ENCODE measurements around the gene SPPL2A. TPM values are rescaled to one million over a fixed set of nuclear protein-coding genes. Genes with fewer than 3 reads are reported as not detected.

SPPL2A gene
- total and polyA plus RNA-seq, 9 of the 15 experiments (the other 6 are each of a cell fraction or from before 2014, with no cell fraction given) = 9.8 to 66.1 (median 38.0) TPM

DNA sequence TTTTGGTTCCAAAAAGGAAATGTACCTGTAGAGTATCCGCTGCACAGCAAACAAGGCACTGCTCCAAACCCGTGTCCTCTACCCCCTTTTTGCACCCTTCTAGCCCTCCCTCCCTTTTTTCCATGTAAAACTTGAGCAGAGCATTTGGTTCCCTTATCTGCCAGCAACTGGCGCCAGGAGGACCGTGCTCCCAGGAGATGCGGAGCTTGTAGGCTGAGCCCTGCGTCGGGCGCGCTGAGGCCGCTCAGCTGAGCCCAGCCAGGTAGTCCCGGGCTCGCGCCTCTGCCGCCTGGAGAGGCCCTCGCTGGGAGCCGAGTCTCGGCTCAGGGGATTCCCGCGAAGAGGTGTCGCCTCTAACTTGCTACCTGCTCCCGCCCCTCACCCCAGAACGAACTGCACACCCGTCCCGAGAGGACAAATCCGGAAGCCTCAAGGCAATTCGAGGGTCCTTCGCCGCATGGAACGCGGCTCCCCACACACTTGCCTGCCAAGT, 79.5 kb downstream of the SPPL2A start (continued):
- TF ChIP-seq, protein P1, sequence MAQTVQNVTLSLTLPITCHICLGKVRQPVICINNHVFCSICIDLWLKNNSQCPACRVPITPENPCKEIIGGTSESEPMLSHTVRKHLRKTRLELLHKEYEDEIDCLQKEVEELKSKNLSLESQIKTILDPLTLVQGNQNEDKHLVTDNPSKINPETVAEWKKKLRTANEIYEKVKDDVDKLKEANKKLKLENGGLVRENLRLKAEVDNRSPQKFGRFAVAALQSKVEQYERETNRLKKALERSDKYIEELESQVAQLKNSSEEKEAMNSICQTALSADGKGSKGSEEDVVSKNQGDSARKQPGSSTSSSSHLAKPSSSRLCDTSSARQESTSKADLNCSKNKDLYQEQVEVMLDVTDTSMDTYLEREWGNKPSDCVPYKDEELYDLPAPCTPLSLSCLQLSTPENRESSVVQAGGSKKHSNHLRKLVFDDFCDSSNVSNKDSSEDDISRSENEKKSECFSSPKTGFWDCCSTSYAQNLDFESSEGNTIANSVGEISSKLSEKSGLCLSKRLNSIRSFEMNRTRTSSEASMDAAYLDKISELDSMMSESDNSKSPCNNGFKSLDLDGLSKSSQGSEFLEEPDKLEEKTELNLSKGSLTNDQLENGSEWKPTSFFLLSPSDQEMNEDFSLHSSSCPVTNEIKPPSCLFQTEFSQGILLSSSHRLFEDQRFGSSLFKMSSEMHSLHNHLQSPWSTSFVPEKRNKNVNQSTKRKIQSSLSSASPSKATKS (CRISPR knock-in tag; IDR thresholded peaks at IDR 0.05) = no peak
- no peak for TF ChIP-seq TBL1XR1 (IDR thresholded peaks at IDR 0.05; ENCODE audit: low read length in 2 of 2)
- TF ChIP-seq MTA3 (IDR thresholded peaks at IDR 0.05; ENCODE audit: borderline replicate concordance) = no peak
- TF ChIP-seq YBX1 (IDR thresholded peaks at IDR 0.05) = no peak
- TF ChIP-seq, protein P2, sequence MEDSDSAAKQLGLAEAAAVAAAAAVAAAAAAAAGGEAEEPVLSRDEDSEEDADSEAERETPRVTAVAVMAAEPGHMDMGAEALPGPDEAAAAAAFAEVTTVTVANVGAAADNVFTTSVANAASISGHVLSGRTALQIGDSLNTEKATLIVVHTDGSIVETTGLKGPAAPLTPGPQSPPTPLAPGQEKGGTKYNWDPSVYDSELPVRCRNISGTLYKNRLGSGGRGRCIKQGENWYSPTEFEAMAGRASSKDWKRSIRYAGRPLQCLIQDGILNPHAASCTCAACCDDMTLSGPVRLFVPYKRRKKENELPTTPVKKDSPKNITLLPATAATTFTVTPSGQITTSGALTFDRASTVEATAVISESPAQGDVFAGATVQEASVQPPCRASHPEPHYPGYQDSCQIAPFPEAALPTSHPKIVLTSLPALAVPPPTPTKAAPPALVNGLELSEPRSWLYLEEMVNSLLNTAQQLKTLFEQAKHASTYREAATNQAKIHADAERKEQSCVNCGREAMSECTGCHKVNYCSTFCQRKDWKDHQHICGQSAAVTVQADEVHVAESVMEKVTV (CRISPR knock-in tag; IDR thresholded peaks at IDR 0.05) = no peak
- TF ChIP-seq DIDO1 (tag; IDR thresholded peaks at IDR 0.05; ENCODE audit: low read depth) = no peak
- TF ChIP-seq, protein P3, sequence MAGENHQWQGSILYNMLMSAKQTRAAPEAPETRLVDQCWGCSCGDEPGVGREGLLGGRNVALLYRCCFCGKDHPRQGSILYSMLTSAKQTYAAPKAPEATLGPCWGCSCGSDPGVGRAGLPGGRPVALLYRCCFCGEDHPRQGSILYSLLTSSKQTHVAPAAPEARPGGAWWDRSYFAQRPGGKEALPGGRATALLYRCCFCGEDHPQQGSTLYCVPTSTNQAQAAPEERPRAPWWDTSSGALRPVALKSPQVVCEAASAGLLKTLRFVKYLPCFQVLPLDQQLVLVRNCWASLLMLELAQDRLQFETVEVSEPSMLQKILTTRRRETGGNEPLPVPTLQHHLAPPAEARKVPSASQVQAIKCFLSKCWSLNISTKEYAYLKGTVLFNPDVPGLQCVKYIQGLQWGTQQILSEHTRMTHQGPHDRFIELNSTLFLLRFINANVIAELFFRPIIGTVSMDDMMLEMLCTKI (IDR thresholded peaks at IDR 0.05; ENCODE audit: partially characterized antibody) = no peak
- TF ChIP-seq PRMT5 (CRISPR knock-in tag; IDR thresholded peaks at IDR 0.05) = no peak
- TF ChIP-seq ZNF212 (CRISPR knock-in tag; IDR thresholded peaks at IDR 0.05) = no peak
- no peak for TF ChIP-seq ETV6 (IDR thresholded peaks at IDR 0.05; ENCODE audit: borderline replicate concordance in 1 of 2, low read depth in 2 of 2, low read length in 1 of 2)
- no peak for TF ChIP-seq ETV6 (CRISPR knock-in tag; IDR thresholded peaks at IDR 0.05; ENCODE audit: borderline replicate concordance)
- TF ChIP-seq ZNF197 (CRISPR knock-in tag; IDR thresholded peaks at IDR 0.05; ENCODE audit: low read depth) = no peak
- TF ChIP-seq MCM5 (IDR thresholded peaks at IDR 0.05; ENCODE audit: low read depth) = no peak
- TF ChIP-seq NCOA4 (IDR thresholded peaks at IDR 0.05; ENCODE audit: partially characterized antibody) = no peak
- no peak for TF ChIP-seq ZFP30 (CRISPR knock-in tag; IDR thresholded peaks at IDR 0.05; ENCODE audit: borderline replicate concordance)
- no peak for TF ChIP-seq SAP30 (IDR thresholded peaks at IDR 0.05; ENCODE audit: borderline replicate concordance, insufficient read depth, low read depth, low read length, poor library complexity, severe bottlenecking)
- TF ChIP-seq NCOA1 (IDR thresholded peaks at IDR 0.05; ENCODE audit: low read depth) = no peak
- TF ChIP-seq SAFB2 (IDR thresholded peaks at IDR 0.05; ENCODE audit: borderline replicate concordance, low read depth, low read length, severe bottlenecking) = no peak
- TF ChIP-seq, protein P4, sequence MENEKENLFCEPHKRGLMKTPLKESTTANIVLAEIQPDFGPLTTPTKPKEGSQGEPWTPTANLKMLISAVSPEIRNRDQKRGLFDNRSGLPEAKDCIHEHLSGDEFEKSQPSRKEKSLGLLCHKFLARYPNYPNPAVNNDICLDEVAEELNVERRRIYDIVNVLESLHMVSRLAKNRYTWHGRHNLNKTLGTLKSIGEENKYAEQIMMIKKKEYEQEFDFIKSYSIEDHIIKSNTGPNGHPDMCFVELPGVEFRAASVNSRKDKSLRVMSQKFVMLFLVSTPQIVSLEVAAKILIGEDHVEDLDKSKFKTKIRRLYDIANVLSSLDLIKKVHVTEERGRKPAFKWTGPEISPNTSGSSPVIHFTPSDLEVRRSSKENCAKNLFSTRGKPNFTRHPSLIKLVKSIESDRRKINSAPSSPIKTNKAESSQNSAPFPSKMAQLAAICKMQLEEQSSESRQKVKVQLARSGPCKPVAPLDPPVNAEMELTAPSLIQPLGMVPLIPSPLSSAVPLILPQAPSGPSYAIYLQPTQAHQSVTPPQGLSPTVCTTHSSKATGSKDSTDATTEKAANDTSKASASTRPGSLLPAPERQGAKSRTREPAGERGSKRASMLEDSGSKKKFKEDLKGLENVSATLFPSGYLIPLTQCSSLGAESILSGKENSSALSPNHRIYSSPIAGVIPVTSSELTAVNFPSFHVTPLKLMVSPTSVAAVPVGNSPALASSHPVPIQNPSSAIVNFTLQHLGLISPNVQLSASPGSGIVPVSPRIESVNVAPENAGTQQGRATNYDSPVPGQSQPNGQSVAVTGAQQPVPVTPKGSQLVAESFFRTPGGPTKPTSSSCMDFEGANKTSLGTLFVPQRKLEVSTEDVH (IDR thresholded peaks at IDR 0.05; ENCODE audit: low read depth, partially characterized antibody) = no peak
